HCT116 (cell line): Measurements from ENCODE around the gene ZSCAN4. TPM values are rescaled to one million over a fixed set of nuclear protein-coding genes. Genes with fewer than 3 reads are reported as not detected.

ENCODE experiments used
- ATAC-seq: fragments of 200-7000 bp; cut with Tn5 transposase; 2 replicates; pipeline ENCODE4 v1.9.1; 2020; ENCODE audit warnings: mild to moderate bottlenecking, moderate library complexity
- BruUV-seq: library from RNA; stranded (reverse); fragments of 400-500 nt; replicated peaks from 2 replicates; lab custom pipeline; 2021; lab: Mats Ljungman, UMichigan
- CTCF ChIA-PET: fragments of 300-600 bp; sonication (Branson Sonifier 250); formaldehyde crosslinking; loops from one replicate; lab custom pipeline; 2021; ENCODE audit warnings: antibody characterized with exemption; lab: Charles Lee
- POLR2A ChIA-PET: fragments of 300-600, 350-600 bp; sonication (Branson Sonifier 250); formaldehyde crosslinking; loops from one replicate; lab custom pipeline; 2021; ENCODE audit warnings: antibody characterized with exemption; lab: Charles Lee
- RAD21 ChIA-PET, 2 experiments: fragments of 300-600 bp; sonication (Branson Sonifier 250); formaldehyde crosslinking; loops; one replicate each; lab custom pipeline; 2023; ENCODE audit warnings: low total read pairs in 2 of 2; ENCODE audit not compliant: uncharacterized antibody in 2 of 2, unreplicated experiment in 2 of 2, low non-redundant PET in 1 of 2; lab: Charles Lee
- DNase-seq: peaks from one replicate; pipeline ENCODE4 v3.0.0-alpha.2; 2010; ENCODE audit warnings: low read depth, low spot score
- H2AFZ ChIP-seq: fragments of 200-600 bp; shearing (Covaris generic), sonication (generic); 2 replicates; pipeline ENCODE4 v1.6.1; 2017; ENCODE audit warnings: low read depth, mixed run types, mixed read lengths, antibody characterized with exemption, low read length; ENCODE audit not compliant: poor library complexity, severe bottlenecking
- H3K27ac ChIP-seq: 2 replicates; pipeline ENCODE4 v1.5.1; 2012; ENCODE audit warnings: low read depth, low read length
- H3K27me3 ChIP-seq: fragments of 200-600 bp; sonication (generic); 2 replicates; pipeline ENCODE4 v1.6.1; 2016; ENCODE audit warnings: mixed run types, low read length, mixed read lengths; ENCODE audit not compliant: insufficient read depth
- H3K36me3 ChIP-seq, 2 experiments: fragments of 200-500 bp in 1 of 2; fragments of 200-600 bp in 1 of 2; sonication (Bioruptor generic) in 1 of 2; sonication (generic) in 1 of 2; 2 replicates each; pipeline versions ENCODE4 v1.5.1 to v1.6.1; 2014 to 2016; ENCODE audit warnings: low read length in 2 of 2, inconsistent platforms in 1 of 2, mixed read lengths in 1 of 2, mixed run types in 1 of 2; ENCODE audit not compliant: insufficient read depth in 2 of 2, control insufficient read depth in 1 of 2
- H3K4me1 ChIP-seq, 2 experiments: fragments of 200-600 bp in 1 of 2; sonication (generic) in 1 of 2; 2 replicates each; pipeline versions ENCODE4 v1.5.1 to v1.6.1; 2012 to 2017; ENCODE audit warnings: low read length in 2 of 2, inconsistent platforms in 1 of 2, mild to moderate bottlenecking in 1 of 2, mixed read lengths in 1 of 2, mixed run types in 1 of 2, moderate library complexity in 1 of 2; ENCODE audit not compliant: insufficient read depth in 2 of 2, control insufficient read depth in 1 of 2
- H3K4me2 ChIP-seq: fragments of 200-600 bp; sonication (generic); 2 replicates; pipeline ENCODE4 v1.6.1; 2017; ENCODE audit warnings: mixed run types, low read length, mixed read lengths
- H3K4me3 ChIP-seq, 2 experiments: fragments of 200-600 bp in 1 of 2; sonication (generic) in 1 of 2; replicated peaks in 1 of 2; 2 replicates each; pipeline ENCODE4 v1.5.1; 2011 to 2016; ENCODE audit warnings: low read length in 2 of 2, control low read depth in 1 of 2, low read depth in 1 of 2, mild to moderate bottlenecking in 1 of 2, mixed read lengths in 1 of 2, mixed run types in 1 of 2
- H3K79me2 ChIP-seq: fragments of 200-600 bp; sonication (generic); 2 replicates; pipeline ENCODE4 v1.6.1; 2017; ENCODE audit warnings: mild to moderate bottlenecking, mixed run types, low read length, moderate library complexity, mixed read lengths; ENCODE audit not compliant: insufficient read depth
- H3K9ac ChIP-seq: fragments of 200-600 bp; sonication (generic); 2 replicates; pipeline ENCODE4 v1.6.1; 2016; ENCODE audit warnings: low read length, mixed read lengths
- H3K9me2 ChIP-seq: fragments of 200-600 bp; sonication (generic), shearing (Covaris generic); 2 replicates; pipeline ENCODE4 v1.6.1; 2017; ENCODE audit warnings: mixed run types, mild to moderate bottlenecking, moderate library complexity; ENCODE audit not compliant: insufficient read depth
- H3K9me3 ChIP-seq, 2 experiments: fragments of 200-500 bp in 1 of 2; fragments of 200-600 bp in 1 of 2; sonication (Bioruptor generic) in 1 of 2; sonication (generic) in 1 of 2; 2 replicates each; pipeline ENCODE4 v1.6.1; 2014 to 2017; ENCODE audit warnings: low read length in 2 of 2, mixed read lengths in 2 of 2, inconsistent platforms in 1 of 2, low read depth in 1 of 2, mild to moderate bottlenecking in 1 of 2, mixed run types in 1 of 2, moderate library complexity in 1 of 2; ENCODE audit not compliant: control insufficient read depth in 1 of 2, insufficient read depth in 1 of 2
- H4K20me1 ChIP-seq: fragments of 200-600 bp; sonication (generic), shearing (Covaris generic); 2 replicates; pipeline ENCODE4 v1.6.1; 2017; ENCODE audit warnings: mixed run types, mild to moderate bottlenecking, moderate library complexity; ENCODE audit not compliant: insufficient read depth
- ATF3 ChIP-seq: IDR thresholded peaks from 2 replicates; pipeline ENCODE4 v1.6.1; 2012
- CBX3 ChIP-seq: IDR thresholded peaks from 2 replicates; pipeline ENCODE4 v1.6.1; 2012; ENCODE audit warnings: low read depth
- EGR1 ChIP-seq: IDR thresholded peaks from 2 replicates; pipeline ENCODE4 v1.6.1; 2012; ENCODE audit warnings: low read depth
- ELF1 ChIP-seq: IDR thresholded peaks from 2 replicates; pipeline ENCODE4 v1.6.1; 2012; ENCODE audit warnings: low read depth, borderline replicate concordance
- EZH2 ChIP-seq: fragments of 200-600 bp; sonication (generic); IDR thresholded peaks from 2 replicates; pipeline ENCODE4 v1.6.1; 2017; ENCODE audit warnings: antibody characterized with exemption, mixed run types
- EZH2phosphoT487 ChIP-seq: fragments of 200-600 bp; IDR thresholded peaks from 2 replicates; pipeline ENCODE4 v1.6.1; 2018; ENCODE audit warnings: antibody characterized with exemption, borderline replicate concordance
- FOSL1 ChIP-seq: IDR thresholded peaks from 2 replicates; pipeline ENCODE4 v1.6.1; 2012; ENCODE audit warnings: low read depth
- JUND ChIP-seq: IDR thresholded peaks from 2 replicates; pipeline ENCODE4 v1.6.1; 2012
- POLR2AphosphoS5 ChIP-seq: IDR thresholded peaks from 2 replicates; pipeline ENCODE4 v1.6.1; 2011; ENCODE audit warnings: mild to moderate bottlenecking, low read depth, low read length, moderate library complexity
- RAD21 ChIP-seq: IDR thresholded peaks from 2 replicates; pipeline ENCODE4 v1.6.1; 2012; ENCODE audit warnings: low read depth, mild to moderate bottlenecking
- SIN3A ChIP-seq: IDR thresholded peaks from 2 replicates; pipeline ENCODE4 v1.6.1; 2012; ENCODE audit warnings: low read depth
- SP1 ChIP-seq: IDR thresholded peaks from 2 replicates; pipeline ENCODE4 v1.6.1; 2012; ENCODE audit warnings: low read depth
- SRF ChIP-seq: IDR thresholded peaks from 2 replicates; pipeline ENCODE4 v1.6.1; 2012; ENCODE audit warnings: low read depth
- YY1 ChIP-seq: IDR thresholded peaks from 2 replicates; pipeline ENCODE4 v1.6.1; 2011; ENCODE audit warnings: low read length, low read depth, moderate library complexity, mild to moderate bottlenecking; ENCODE audit not compliant: insufficient replicate concordance; ENCODE audit errors: extremely low read depth
- ZFX ChIP-seq: fragments of 450-650 bp; IDR thresholded peaks from 2 replicates; pipeline ENCODE4 v1.6.1; 2017
- intact Hi-C: fragments of 100-400 bp; cut with micrococcal nuclease; formaldehyde crosslinking; loops from 2 replicates; pipeline ENCODE4 v1.10.0; 2022
- total RNA-seq: library from RNA; stranded (reverse); gene quantifications from one replicate; pipeline ENCODE4 v1.2.1, GENCODE V29; 2021; ENCODE audit not compliant: unreplicated experiment
- TF ChIP-seq, protein P1 (sequence below): IDR thresholded peaks from 2 replicates; pipeline ENCODE4 v1.6.1; 2012; ENCODE audit warnings: low read depth

The ZSCAN4 gene
- total RNA-seq, 1 experiment from 2014 or later = not detected

DNA sequence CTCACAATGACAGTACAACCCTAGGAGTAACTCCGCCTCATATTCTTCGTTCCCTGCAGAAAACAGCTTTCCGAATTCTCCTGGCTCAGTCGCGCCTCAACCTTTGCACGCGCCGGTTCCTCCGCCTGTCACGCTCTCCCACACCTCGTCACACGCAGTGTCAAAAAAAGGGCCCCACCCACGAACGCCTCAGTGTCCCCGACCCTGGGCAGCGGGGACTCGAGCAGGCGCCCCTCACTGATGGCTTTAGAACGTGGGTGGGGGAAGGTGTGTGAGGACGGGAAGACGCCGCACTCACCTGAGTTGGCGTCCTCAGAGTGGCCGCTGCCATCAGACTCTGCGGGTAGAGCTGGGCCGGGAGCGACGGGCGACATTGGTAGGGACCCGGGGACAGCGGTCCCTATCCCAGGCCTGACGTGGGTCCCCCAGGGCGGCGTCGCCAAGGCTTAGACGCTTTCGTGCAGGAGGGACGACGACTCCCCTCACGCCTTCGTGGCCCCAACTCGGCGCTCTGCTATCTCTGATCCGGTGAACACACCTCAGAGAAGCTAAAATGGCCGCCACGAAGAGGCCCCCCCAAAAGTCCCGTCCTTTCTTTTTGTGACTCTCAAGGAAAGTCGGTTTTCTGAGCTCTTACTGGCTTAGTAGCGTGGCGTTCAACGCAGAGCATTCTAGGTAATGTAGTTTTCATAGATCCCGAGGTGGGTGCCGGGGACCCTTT, 40.1 kb downstream of the ZSCAN4 start, which contains the start of gene ZNF154:
ZNF154 (minus strand) TSS at position 564 of the 721 bp plus-strand sequence; CDS start at position 331, 233 bp downstream.
- RAD21 ChIA-PET = no interaction called here
- intact Hi-C loops = no loop called here
- H3K9ac ChIP-seq = no peak within 1 kb of the TSS
- TF ChIP-seq POLR2AphosphoS5 = no peak
- TF ChIP-seq EGR1 = no peak
- TF ChIP-seq YY1 = no peak
- TF ChIP-seq, protein P1, sequence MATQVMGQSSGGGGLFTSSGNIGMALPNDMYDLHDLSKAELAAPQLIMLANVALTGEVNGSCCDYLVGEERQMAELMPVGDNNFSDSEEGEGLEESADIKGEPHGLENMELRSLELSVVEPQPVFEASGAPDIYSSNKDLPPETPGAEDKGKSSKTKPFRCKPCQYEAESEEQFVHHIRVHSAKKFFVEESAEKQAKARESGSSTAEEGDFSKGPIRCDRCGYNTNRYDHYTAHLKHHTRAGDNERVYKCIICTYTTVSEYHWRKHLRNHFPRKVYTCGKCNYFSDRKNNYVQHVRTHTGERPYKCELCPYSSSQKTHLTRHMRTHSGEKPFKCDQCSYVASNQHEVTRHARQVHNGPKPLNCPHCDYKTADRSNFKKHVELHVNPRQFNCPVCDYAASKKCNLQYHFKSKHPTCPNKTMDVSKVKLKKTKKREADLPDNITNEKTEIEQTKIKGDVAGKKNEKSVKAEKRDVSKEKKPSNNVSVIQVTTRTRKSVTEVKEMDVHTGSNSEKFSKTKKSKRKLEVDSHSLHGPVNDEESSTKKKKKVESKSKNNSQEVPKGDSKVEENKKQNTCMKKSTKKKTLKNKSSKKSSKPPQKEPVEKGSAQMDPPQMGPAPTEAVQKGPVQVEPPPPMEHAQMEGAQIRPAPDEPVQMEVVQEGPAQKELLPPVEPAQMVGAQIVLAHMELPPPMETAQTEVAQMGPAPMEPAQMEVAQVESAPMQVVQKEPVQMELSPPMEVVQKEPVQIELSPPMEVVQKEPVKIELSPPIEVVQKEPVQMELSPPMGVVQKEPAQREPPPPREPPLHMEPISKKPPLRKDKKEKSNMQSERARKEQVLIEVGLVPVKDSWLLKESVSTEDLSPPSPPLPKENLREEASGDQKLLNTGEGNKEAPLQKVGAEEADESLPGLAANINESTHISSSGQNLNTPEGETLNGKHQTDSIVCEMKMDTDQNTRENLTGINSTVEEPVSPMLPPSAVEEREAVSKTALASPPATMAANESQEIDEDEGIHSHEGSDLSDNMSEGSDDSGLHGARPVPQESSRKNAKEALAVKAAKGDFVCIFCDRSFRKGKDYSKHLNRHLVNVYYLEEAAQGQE = no peak
- no peak for TF ChIP-seq CBX3
- TF ChIP-seq EZH2 = no peak
- TF ChIP-seq EZH2phosphoT487 = no peak
- no peak for TF ChIP-seq SIN3A
- no peak for TF ChIP-seq FOSL1
- no peak for TF ChIP-seq ELF1
- no peak for TF ChIP-seq SRF
- TF ChIP-seq SP1 = no peak
- TF ChIP-seq ATF3 = no peak
- TF ChIP-seq RAD21 = no peak
- TF ChIP-seq JUND = no peak
- TF ChIP-seq ZFX = no peak
- TF ChIP-seq, all 23 proteins: peak for 0
- Histone ChIP-seq H3K27me3 (no peaks in the 10 kb centered on the region), H2AFZ (no peak within 1 kb of the TSS), H3K27ac (no peak within 1 kb of the TSS), H3K79me2 (no peaks in the 10 kb centered on the region), H3K4me2 (no peak within 1 kb of the TSS), H3K4me1 (no peaks in the 10 kb centered on the region), H3K36me3 (no peaks in the 10 kb centered on the region), H3K4me3 (no peak within 1 kb of the TSS), H4K20me1 (no peaks in the 10 kb centered on the region), H3K9me2 (no peaks in the 10 kb centered on the region), H3K9me3 (peaks cover 0 to 18% of the 10 kb centered on the region in 2 experiments; a peak in 1 of 4 replicates)
- BruUV-seq = no TSS peak
- POLR2A ChIA-PET = no interaction called here
- CTCF ChIA-PET = no interaction called here
- DNase-seq (no peak), ATAC-seq (no peak)
